ENCODE results near the gene SHFL. TPM values are rescaled to one million over a fixed set of nuclear protein-coding genes. Genes with fewer than 3 reads are reported as not detected.
A peak's percentile ranks its signal among the peaks of the same experiment; 100 is the strongest.

SHFL gene
- total RNA-seq, 2 experiments from 2014 or later, result 21.9 to 28.5 TPM

DNA sequence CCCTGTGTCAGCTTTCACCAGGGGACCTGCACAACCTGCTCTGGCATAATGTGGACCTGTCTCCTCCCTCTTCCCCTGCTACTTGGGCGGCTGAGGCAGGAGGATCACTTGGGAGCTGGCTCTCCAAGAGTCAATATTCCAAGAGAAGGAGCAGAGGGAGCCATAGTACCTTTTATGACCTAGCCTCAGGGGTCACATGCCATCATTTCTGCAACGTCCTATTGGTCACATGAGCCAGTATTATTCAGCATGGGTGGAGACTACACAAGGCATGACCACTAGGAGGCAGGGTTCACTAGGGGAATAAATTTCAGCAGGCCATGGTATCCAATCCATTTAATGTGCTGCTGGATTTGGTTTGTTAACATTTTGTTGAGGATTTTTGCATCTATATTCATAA lies 12.0 kb upstream of the SHFL start:
- CTCF ChIA-PET (ENCODE audit: unreplicated experiment), result no interaction called here
- Histone ChIP-seq H3K4me1 (ENCODE audit: insufficient read depth, low read length, poor library complexity, severe bottlenecking) (no peaks in the 10 kb centered on the region), H4K20me1 (ENCODE audit: insufficient read depth, low read length) (no peaks in the 10 kb centered on the region), H3K9me2 (ENCODE audit: insufficient read depth, low read length) (no peaks in the 10 kb centered on the region), H3K9me3 (ENCODE audit: low read length) (peaks cover 12% of the 10 kb centered on the region; the same call in 1 of the 2 replicates), H3K36me3 (ENCODE audit: insufficient read depth, low read length) (no peaks in the 10 kb centered on the region), H3K4me3 (ENCODE audit: low read depth, low read length, poor library complexity, severe bottlenecking) (no peak overlapping the region), H2AFZ (ENCODE audit: low read length) (no peak overlapping the region), H3K79me2 (ENCODE audit: insufficient read depth, low read depth, low read length) (no peaks in the 10 kb centered on the region), H3K27ac (ENCODE audit: low read depth, low read length, poor library complexity, severe bottlenecking) (no peak overlapping the region), H3K4me2 (ENCODE audit: low read length) (no peak overlapping the region)
- intact Hi-C loops (cut with micrococcal nuclease; ENCODE audit: unreplicated experiment), result loop anchor here (1.0 kb wide), 1 partner anchor 39 kb away; no protein-coding TSS in a partner anchor
- POLR2A ChIA-PET, result no interaction called here
- no TSS peak for BruUV-seq (replicated peaks)
- peak; percentile 58 for DNase-seq (ENCODE audit: low spot score)
- TF ChIP-seq EZH2phosphoT487 (IDR thresholded peaks at IDR 0.05; ENCODE audit: borderline replicate concordance, low read depth, low read length), result no peak
- TF ChIP-seq, protein P1, sequence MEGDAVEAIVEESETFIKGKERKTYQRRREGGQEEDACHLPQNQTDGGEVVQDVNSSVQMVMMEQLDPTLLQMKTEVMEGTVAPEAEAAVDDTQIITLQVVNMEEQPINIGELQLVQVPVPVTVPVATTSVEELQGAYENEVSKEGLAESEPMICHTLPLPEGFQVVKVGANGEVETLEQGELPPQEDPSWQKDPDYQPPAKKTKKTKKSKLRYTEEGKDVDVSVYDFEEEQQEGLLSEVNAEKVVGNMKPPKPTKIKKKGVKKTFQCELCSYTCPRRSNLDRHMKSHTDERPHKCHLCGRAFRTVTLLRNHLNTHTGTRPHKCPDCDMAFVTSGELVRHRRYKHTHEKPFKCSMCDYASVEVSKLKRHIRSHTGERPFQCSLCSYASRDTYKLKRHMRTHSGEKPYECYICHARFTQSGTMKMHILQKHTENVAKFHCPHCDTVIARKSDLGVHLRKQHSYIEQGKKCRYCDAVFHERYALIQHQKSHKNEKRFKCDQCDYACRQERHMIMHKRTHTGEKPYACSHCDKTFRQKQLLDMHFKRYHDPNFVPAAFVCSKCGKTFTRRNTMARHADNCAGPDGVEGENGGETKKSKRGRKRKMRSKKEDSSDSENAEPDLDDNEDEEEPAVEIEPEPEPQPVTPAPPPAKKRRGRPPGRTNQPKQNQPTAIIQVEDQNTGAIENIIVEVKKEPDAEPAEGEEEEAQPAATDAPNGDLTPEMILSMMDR (conservative IDR thresholded peaks at IDR 0.05; ENCODE audit: low read length), result peak; percentile 72

DNA sequence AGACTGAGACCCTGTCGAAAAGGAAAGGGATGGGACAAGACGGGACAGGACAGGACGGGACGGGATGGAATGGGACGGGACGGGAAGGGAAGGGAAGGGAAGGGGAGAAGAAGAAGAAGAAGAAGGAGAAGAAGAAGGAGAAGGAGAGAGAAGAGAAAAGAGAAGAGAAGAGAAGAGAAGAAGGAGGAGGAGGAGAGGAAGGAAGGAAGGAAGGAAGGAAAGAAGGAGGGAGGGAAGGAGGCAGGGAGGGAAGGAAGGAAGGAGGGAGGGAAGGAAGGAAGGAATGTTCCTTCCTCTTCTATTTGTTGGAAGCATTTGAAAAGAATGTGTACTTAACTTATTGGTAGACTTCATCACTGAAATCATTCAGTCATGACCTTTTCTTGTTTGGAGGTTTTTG lies 9.6 kb upstream of the SHFL start:
- Histone ChIP-seq H2AFZ (ENCODE audit: low read length) (no peak overlapping the region), H3K79me2 (ENCODE audit: insufficient read depth, low read depth, low read length) (no peaks in the 10 kb centered on the region), H3K27ac (ENCODE audit: low read depth, low read length, poor library complexity, severe bottlenecking) (no peak overlapping the region), H3K9me2 (ENCODE audit: insufficient read depth, low read length) (no peaks in the 10 kb centered on the region), H4K20me1 (ENCODE audit: insufficient read depth, low read length) (no peaks in the 10 kb centered on the region), H3K4me2 (ENCODE audit: low read length) (no peak overlapping the region), H3K36me3 (ENCODE audit: insufficient read depth, low read length) (no peaks in the 10 kb centered on the region), H3K4me3 (ENCODE audit: low read depth, low read length, poor library complexity, severe bottlenecking) (no peak overlapping the region), H3K9me3 (ENCODE audit: low read length) (peaks cover 12% of the 10 kb centered on the region; the same call in 1 of the 2 replicates), H3K4me1 (ENCODE audit: insufficient read depth, low read length, poor library complexity, severe bottlenecking) (no peaks in the 10 kb centered on the region)
- POLR2A ChIA-PET, result no interaction called here
- no TSS peak for BruUV-seq (replicated peaks)
- intact Hi-C loops (cut with micrococcal nuclease; ENCODE audit: unreplicated experiment), result no loop called here
- no peak for TF ChIP-seq EZH2phosphoT487 (IDR thresholded peaks at IDR 0.05; ENCODE audit: borderline replicate concordance, low read depth, low read length)
- TF ChIP-seq, protein P1 (conservative IDR thresholded peaks at IDR 0.05; ENCODE audit: low read length), result no peak
- DNase-seq (ENCODE audit: low spot score), result no peak
- CTCF ChIA-PET (ENCODE audit: unreplicated experiment), result no interaction called here

DNA sequence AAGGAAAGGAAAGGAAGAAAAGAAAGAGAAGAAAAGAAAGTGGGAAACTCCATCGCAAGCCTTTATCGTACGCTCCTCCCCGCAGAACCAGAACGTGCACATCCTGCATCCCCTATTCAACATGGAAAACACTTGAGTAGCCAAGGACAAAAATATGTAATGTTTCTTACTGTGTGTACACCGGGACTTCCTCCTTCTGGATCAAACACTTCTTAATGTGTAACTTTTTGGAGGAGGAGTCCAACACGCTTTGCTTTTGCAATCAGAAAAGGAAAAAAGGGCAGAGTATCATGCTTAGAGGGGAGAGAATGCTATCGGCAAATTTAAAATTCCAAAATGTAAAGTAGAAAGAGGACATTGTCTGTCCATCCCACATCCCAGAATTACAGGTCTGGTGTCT lies 7.8 kb upstream of the SHFL start:
- TF ChIP-seq EZH2phosphoT487 (IDR thresholded peaks at IDR 0.05; ENCODE audit: borderline replicate concordance, low read depth, low read length), result no peak
- TF ChIP-seq, protein P1 (conservative IDR thresholded peaks at IDR 0.05; ENCODE audit: low read length), result no peak
- no peaks in the 10 kb centered on the region for H3K9me2 ChIP-seq (ENCODE audit: insufficient read depth, low read length)
- H4K20me1 ChIP-seq (ENCODE audit: insufficient read depth, low read length), result no peaks in the 10 kb centered on the region
- no peak overlapping the region for H3K27ac ChIP-seq (ENCODE audit: low read depth, low read length, poor library complexity, severe bottlenecking)
- no peaks in the 10 kb centered on the region for H3K36me3 ChIP-seq (ENCODE audit: insufficient read depth, low read length)
- H3K4me2 ChIP-seq (ENCODE audit: low read length), result no peak overlapping the region
- DNase-seq (ENCODE audit: low spot score), result no peak
- intact Hi-C loops (cut with micrococcal nuclease; ENCODE audit: unreplicated experiment), result no loop called here
- POLR2A ChIA-PET, result no interaction called here
- H3K79me2 ChIP-seq (ENCODE audit: insufficient read depth, low read depth, low read length), result no peaks in the 10 kb centered on the region
- BruUV-seq (replicated peaks), result no TSS peak
- CTCF ChIA-PET (ENCODE audit: unreplicated experiment), result no interaction called here
- peaks cover 12% of the 10 kb centered on the region; the same call in 1 of the 2 replicates for H3K9me3 ChIP-seq (ENCODE audit: low read length)
- no peak overlapping the region for H2AFZ ChIP-seq (ENCODE audit: low read length)
- H3K4me1 ChIP-seq (ENCODE audit: insufficient read depth, low read length, poor library complexity, severe bottlenecking), result no peaks in the 10 kb centered on the region
- no peak overlapping the region for H3K4me3 ChIP-seq (ENCODE audit: low read depth, low read length, poor library complexity, severe bottlenecking)
